Neural cell (in vitro differentiated cells): ENCODE data around the gene XPNPEP3. TPM values are rescaled to one million over a fixed set of nuclear protein-coding genes. Genes with fewer than 3 reads are reported as not detected.
"Not testable (repeated sequence)": the region's sequence is repeated elsewhere in the genome, so short reads cannot be mapped to it uniquely, and the experiment has no call there.

Experiments
- H2AFZ ChIP-seq: fragments of 200-600, 300-800 bp; sonication (generic), shearing (Covaris generic); 2 replicates; pipeline ENCODE4 v1.6.0; 2014; ENCODE audit warnings: low read depth, mild to moderate bottlenecking, antibody characterized with exemption, low read length, moderate library complexity
- H3F3A ChIP-seq: fragments of 200-600 bp; shearing (Covaris generic); 2 replicates; pipeline ENCODE4 v1.6.1; 2016; ENCODE audit warnings: mild to moderate bottlenecking, moderate library complexity, mixed read lengths, antibody characterized with exemption, low read length; ENCODE audit not compliant: insufficient read depth, poor library complexity, severe bottlenecking
- H3K27ac ChIP-seq: fragments of 200-600, 300-800 bp; sonication (generic), shearing (Covaris generic); 2 replicates; pipeline ENCODE4 v1.5.1; 2014; ENCODE audit warnings: mild to moderate bottlenecking, low read length, moderate library complexity
- H3K27me3 ChIP-seq: fragments of 300-800, 200-600 bp; sonication (generic), shearing (Covaris generic); 2 replicates; pipeline ENCODE4 v1.6.0; 2014; ENCODE audit warnings: mild to moderate bottlenecking, low read depth, low read length, moderate library complexity; ENCODE audit not compliant: insufficient read depth
- H3K36me3 ChIP-seq: fragments of 300-800, 200-600 bp; sonication (generic), shearing (Covaris generic); 2 replicates; pipeline ENCODE4 v1.5.1; 2014; ENCODE audit warnings: mild to moderate bottlenecking, antibody characterized with exemption, low read length, moderate library complexity; ENCODE audit not compliant: insufficient read depth
- H3K4me2 ChIP-seq: fragments of 300-800, 200-600 bp; sonication (generic), shearing (Covaris generic); 2 replicates; pipeline ENCODE4 v1.6.0; 2014; ENCODE audit warnings: mild to moderate bottlenecking, low read length
- H3K4me3 ChIP-seq: fragments of 300-800, 200-600 bp; sonication (generic), shearing (Covaris generic); 2 replicates; pipeline ENCODE4 v1.5.1; 2014; ENCODE audit warnings: mild to moderate bottlenecking, low read length, moderate library complexity
- H3K79me2 ChIP-seq: fragments of 200-600 bp; shearing (Covaris generic); replicated peaks from 2 replicates; pipeline ENCODE4 v1.6.0; 2014; ENCODE audit warnings: mild to moderate bottlenecking, low read length, moderate library complexity; ENCODE audit not compliant: insufficient read depth
- H3K9ac ChIP-seq: fragments of 300-800, 200-600 bp; sonication (generic), shearing (Covaris generic); 2 replicates; pipeline ENCODE4 v1.6.1; 2016; ENCODE audit warnings: mild to moderate bottlenecking, low read length, mixed read lengths
- H3K9me2 ChIP-seq: fragments of 200-600 bp; shearing (Covaris generic); 2 replicates; pipeline ENCODE4 v1.6.1; 2016; ENCODE audit warnings: mild to moderate bottlenecking, low read length, mixed read lengths; ENCODE audit not compliant: insufficient read depth
- H3K9me3 ChIP-seq: fragments of 200-600, 300-800 bp; sonication (generic), shearing (Covaris generic); 2 replicates; pipeline ENCODE4 v1.6.1; 2016; ENCODE audit warnings: mild to moderate bottlenecking, mixed run types, low read length, moderate library complexity, mixed read lengths
- H4K20me1 ChIP-seq: fragments of 200-600 bp; shearing (Covaris generic); 2 replicates; pipeline ENCODE4 v1.6.1; 2016; ENCODE audit warnings: mild to moderate bottlenecking, mixed run types; ENCODE audit not compliant: insufficient read depth
- CTCF ChIP-seq: fragments of 450-650 bp; IDR thresholded peaks from 2 replicates; pipeline ENCODE4 v1.5.1; 2014; ENCODE audit warnings: antibody characterized with exemption, mild to moderate bottlenecking, moderate library complexity; ENCODE audit not compliant: poor library complexity, severe bottlenecking
- EP300 ChIP-seq: fragments of 450-650 bp; conservative IDR thresholded peaks from 2 replicates; pipeline ENCODE4 v1.6.1; 2014; ENCODE audit warnings: antibody characterized with exemption, mild to moderate bottlenecking, moderate library complexity; ENCODE audit not compliant: poor library complexity, severe bottlenecking
- EZH2 ChIP-seq: fragments of 200-600, 300-800 bp; shearing (Covaris generic), sonication (generic); IDR thresholded peaks from 2 replicates; pipeline ENCODE4 v1.6.1; 2014; ENCODE audit warnings: antibody characterized with exemption, low read length, borderline replicate concordance, mild to moderate bottlenecking; ENCODE audit not compliant: insufficient read depth, poor library complexity, severe bottlenecking
- MXI1 ChIP-seq: fragments of 450-650 bp; conservative IDR thresholded peaks from 2 replicates; pipeline ENCODE4 v1.6.1; 2014; ENCODE audit warnings: antibody characterized with exemption, mild to moderate bottlenecking; ENCODE audit not compliant: poor library complexity, severe bottlenecking
- POLR2AphosphoS5 ChIP-seq: IDR thresholded peaks from 2 replicates; pipeline ENCODE4 v1.6.1; 2012
- RAD21 ChIP-seq: fragments of 450-650 bp; conservative IDR thresholded peaks from 2 replicates; pipeline ENCODE4 v1.6.1; 2014; ENCODE audit warnings: antibody characterized with exemption, mild to moderate bottlenecking, moderate library complexity
- REST ChIP-seq: IDR thresholded peaks from 2 replicates; pipeline ENCODE4 v1.6.1; 2012; ENCODE audit warnings: borderline replicate concordance
- SMC3 ChIP-seq: fragments of 450-650 bp; conservative IDR thresholded peaks from 2 replicates; pipeline ENCODE4 v1.6.1; 2014; ENCODE audit warnings: antibody characterized with exemption, mild to moderate bottlenecking, moderate library complexity; ENCODE audit not compliant: poor library complexity
- TAF1 ChIP-seq: IDR thresholded peaks from 2 replicates; pipeline ENCODE4 v1.6.1; 2012; ENCODE audit warnings: low read depth
- polyA plus RNA-seq: library from polyadenylated mRNA; depleted of rRNA; stranded (reverse); fragments of >200 nt; gene quantifications from 2 replicates; pipeline ENCODE4 v1.2.3, GENCODE V29; 2014

Gene XPNPEP3
- polyA plus RNA-seq, 1 donor from 2014 or later: 5.2 TPM

GRCh38 chr22:40867109-40867508 is 10.2 kb downstream of the XPNPEP3 start:
- H4K20me1 ChIP-seq: no peaks in the 10 kb centered on the region
- H3K79me2 ChIP-seq: no peaks in the 10 kb centered on the region
- no peaks in the 10 kb centered on the region for H3K27me3 ChIP-seq
- no peaks in the 10 kb centered on the region for H3K36me3 ChIP-seq
- no peak overlapping the region for H3K4me3 ChIP-seq
- no peaks in the 10 kb centered on the region for H3F3A ChIP-seq
- no peak overlapping the region for H3K27ac ChIP-seq
- H3K4me2 ChIP-seq: no peak overlapping the region
- no peak overlapping the region for H2AFZ ChIP-seq
- no peaks in the 10 kb centered on the region for H3K9me3 ChIP-seq
- TF ChIP-seq MXI1 (no peak), TAF1 (no peak)
- no peak overlapping the region for H3K9ac ChIP-seq
- H3K9me2 ChIP-seq: no peaks in the 10 kb centered on the region

GRCh38 chr22:40868379-40868778 is 11.4 kb downstream of the XPNPEP3 start:
- not testable (repeated sequence) for H3K27me3 ChIP-seq, H2AFZ ChIP-seq, H3K79me2 ChIP-seq, H3K9me2 ChIP-seq, H3K36me3 ChIP-seq, H3K4me2 ChIP-seq, H3F3A ChIP-seq, H3K4me3 ChIP-seq, H3K9me3 ChIP-seq, H3K9ac ChIP-seq, H3K27ac ChIP-seq, H4K20me1 ChIP-seq

- Histone ChIP-seq H3K4me3 (no peak overlapping the region), H3K9me2 (no peaks in the 10 kb centered on the region), H3K9me3 (no peaks in the 10 kb centered on the region), H3K9ac (no peak overlapping the region), H4K20me1 (no peaks in the 10 kb centered on the region), H3K79me2 (no peaks in the 10 kb centered on the region), H2AFZ (no peak overlapping the region), H3K27me3 (no peaks in the 10 kb centered on the region), H3K27ac (no peak overlapping the region), H3K36me3 (no peaks in the 10 kb centered on the region), H3F3A (no peaks in the 10 kb centered on the region), H3K4me2 (no peak overlapping the region)
- TF ChIP-seq TAF1 (no peak), RAD21 (no peak), EZH2 (no peak), REST (no peak), CTCF (no peak), SMC3 (no peak), POLR2AphosphoS5 (no peak), EP300 (no peak), MXI1 (no peak)
Observed at GRCh38 chr22:40874016-40874415, 17.1 kb downstream of the XPNPEP3 start.
